ENCODE measurements around the gene LRP5. TPM values are rescaled to one million over a fixed set of nuclear protein-coding genes. Genes with fewer than 3 reads are reported as not detected.
A peak's percentile ranks its signal among the peaks of the same experiment; 100 is the strongest.
"Not testable (repeated sequence)": the region's sequence is repeated elsewhere in the genome, so short reads cannot be mapped to it uniquely, and the experiment has no call there.

Gene LRP5
- total RNA-seq, 3 donors from 2014 or later = 23.6 to 48.8 (median 24.5) TPM

GRCh38 chr11:68457216-68457897, 145.0 kb downstream of the LRP5 start:
- Histone ChIP-seq H3K27ac (no peak overlapping the region), H3K36me3 (no peaks in the 10 kb centered on the region), H3K4me1 (peaks cover 0 to 8% of the 10 kb centered on the region in 2 donors), H3K27me3 (no peaks in the 10 kb centered on the region), H3K9me3 (no peaks in the 10 kb centered on the region), H3K4me3 (no peak overlapping the region)
- intact Hi-C loops (cut with DNase I; ENCODE audit: low total_unique reads) = no loop called here
- TF ChIP-seq POLR2A (IDR thresholded peaks at IDR 0.05) = no peak
- no peak for TF ChIP-seq POLR2AphosphoS5 (IDR thresholded peaks at IDR 0.05)
- TF ChIP-seq, protein P1, sequence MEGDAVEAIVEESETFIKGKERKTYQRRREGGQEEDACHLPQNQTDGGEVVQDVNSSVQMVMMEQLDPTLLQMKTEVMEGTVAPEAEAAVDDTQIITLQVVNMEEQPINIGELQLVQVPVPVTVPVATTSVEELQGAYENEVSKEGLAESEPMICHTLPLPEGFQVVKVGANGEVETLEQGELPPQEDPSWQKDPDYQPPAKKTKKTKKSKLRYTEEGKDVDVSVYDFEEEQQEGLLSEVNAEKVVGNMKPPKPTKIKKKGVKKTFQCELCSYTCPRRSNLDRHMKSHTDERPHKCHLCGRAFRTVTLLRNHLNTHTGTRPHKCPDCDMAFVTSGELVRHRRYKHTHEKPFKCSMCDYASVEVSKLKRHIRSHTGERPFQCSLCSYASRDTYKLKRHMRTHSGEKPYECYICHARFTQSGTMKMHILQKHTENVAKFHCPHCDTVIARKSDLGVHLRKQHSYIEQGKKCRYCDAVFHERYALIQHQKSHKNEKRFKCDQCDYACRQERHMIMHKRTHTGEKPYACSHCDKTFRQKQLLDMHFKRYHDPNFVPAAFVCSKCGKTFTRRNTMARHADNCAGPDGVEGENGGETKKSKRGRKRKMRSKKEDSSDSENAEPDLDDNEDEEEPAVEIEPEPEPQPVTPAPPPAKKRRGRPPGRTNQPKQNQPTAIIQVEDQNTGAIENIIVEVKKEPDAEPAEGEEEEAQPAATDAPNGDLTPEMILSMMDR (IDR thresholded peaks at IDR 0.05) = no peak
- DNase-seq (ENCODE audit: low spot score in 2 of 2) = no peak

DNA sequence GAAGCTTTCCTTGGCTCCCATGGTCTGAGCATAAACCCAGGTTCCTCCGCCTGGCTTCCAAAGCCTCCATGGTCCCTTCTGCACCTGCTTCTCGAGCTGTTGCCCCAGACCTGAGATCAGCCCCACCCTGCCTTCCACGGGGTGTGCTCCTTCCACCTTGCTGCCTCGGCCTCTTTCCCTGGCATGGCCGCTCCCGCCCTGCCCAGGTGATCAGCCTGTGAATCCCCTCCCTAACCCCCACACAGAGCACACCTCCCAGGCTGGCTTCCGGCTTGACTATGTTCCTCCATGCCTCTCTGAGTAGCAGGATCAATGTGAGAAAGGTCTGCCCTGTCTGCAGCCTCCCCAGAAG, 145.5 kb downstream of the LRP5 start:
- intact Hi-C loops (cut with DNase I; ENCODE audit: low total_unique reads) = no loop called here
- no peak overlapping the region for H3K27ac ChIP-seq
- no peak for DNase-seq (ENCODE audit: low spot score in 2 of 2)
- no peak overlapping the region for H3K4me3 ChIP-seq
- peaks cover 0 to 8% of the 10 kb centered on the region in 2 donors for H3K4me1 ChIP-seq
- H3K9me3 ChIP-seq = no peaks in the 10 kb centered on the region
- H3K27me3 ChIP-seq = no peaks in the 10 kb centered on the region
- TF ChIP-seq POLR2A (IDR thresholded peaks at IDR 0.05) (no peak), POLR2AphosphoS5 (IDR thresholded peaks at IDR 0.05) (no peak)
- TF ChIP-seq, protein P1 (IDR thresholded peaks at IDR 0.05) = no peak
- H3K36me3 ChIP-seq = no peaks in the 10 kb centered on the region

- H3K27me3 ChIP-seq; intact Hi-C loops (cut with DNase I; ENCODE audit: low total_unique reads): not testable (repeated sequence)
Measured at GRCh38 chr11:68458340-68458739, 145.9 kb downstream of the LRP5 start.

DNA sequence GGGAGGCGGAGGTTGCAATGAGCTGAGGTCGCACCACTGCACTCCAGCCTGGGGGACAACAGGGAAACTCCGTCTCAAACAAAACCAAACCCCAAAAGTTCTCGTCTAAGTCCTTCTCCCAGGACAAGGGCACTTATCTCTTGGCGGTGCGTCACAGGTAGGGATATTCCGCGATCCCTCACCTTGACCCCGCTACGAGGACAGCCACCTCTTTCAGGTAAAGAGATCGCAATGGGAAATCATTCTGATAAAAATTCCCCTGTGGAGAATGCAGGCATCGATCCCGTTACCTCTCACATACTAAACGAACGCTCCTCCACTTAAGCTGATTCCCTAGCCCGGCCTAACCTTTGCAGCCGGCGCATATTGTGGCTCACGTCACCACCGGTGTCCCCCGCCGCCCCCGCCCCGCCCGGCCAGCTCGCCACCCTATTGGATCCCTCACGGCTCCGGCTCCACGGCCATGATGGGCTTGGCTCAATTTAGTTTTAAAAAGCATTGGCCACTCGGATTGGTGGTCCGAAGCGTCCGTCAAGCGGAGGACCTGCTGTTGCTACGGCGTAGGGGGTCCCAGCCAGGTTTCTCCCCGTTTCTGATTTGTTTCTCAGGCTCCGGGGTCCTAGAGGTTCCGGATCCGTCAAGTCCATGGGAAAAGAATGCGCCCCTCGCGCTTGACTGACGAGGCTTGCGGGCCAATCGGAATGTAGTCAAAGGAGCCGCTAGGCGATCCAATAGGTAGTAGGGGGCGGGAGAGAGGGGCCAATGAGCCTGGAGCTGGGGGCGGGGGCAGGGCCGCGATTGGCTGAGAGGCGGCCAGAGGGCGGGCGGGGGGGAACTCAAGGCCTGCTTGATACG, 147.7 kb downstream of the LRP5 start:
- intact Hi-C loops (cut with DNase I; ENCODE audit: low total_unique reads) = no loop called here
- peak overlapping the region; percentile 99 for H3K27ac ChIP-seq
- peak overlapping the region; percentile 89 to 92 (median 90) for H3K4me3 ChIP-seq
- H3K4me1 ChIP-seq = peaks cover 3 to 19% of the 10 kb centered on the region in 2 donors
- TF ChIP-seq POLR2AphosphoS5 (IDR thresholded peaks at IDR 0.05) = peak in 2 of 3 donors; percentile 51 to 71
- no peak for TF ChIP-seq POLR2A (IDR thresholded peaks at IDR 0.05)
- TF ChIP-seq, protein P1 (IDR thresholded peaks at IDR 0.05) = peak in 2 of 3 donors; percentile 14 to 36
- H3K27me3 ChIP-seq = no peaks in the 10 kb centered on the region
- peak; percentile 96 to 99 for DNase-seq (ENCODE audit: low spot score in 2 of 2)
- no peaks in the 10 kb centered on the region for H3K9me3 ChIP-seq
- H3K36me3 ChIP-seq = no peaks in the 10 kb centered on the region

More at GRCh38 chr11:68458340-68458739, 145.9 kb downstream of the LRP5 start:
- not testable (repeated sequence) for H3K9me3 ChIP-seq; H3K36me3 ChIP-seq; H3K4me1 ChIP-seq; H3K27ac ChIP-seq; DNase-seq (ENCODE audit: low spot score in 2 of 2); H3K4me3 ChIP-seq

DNA sequence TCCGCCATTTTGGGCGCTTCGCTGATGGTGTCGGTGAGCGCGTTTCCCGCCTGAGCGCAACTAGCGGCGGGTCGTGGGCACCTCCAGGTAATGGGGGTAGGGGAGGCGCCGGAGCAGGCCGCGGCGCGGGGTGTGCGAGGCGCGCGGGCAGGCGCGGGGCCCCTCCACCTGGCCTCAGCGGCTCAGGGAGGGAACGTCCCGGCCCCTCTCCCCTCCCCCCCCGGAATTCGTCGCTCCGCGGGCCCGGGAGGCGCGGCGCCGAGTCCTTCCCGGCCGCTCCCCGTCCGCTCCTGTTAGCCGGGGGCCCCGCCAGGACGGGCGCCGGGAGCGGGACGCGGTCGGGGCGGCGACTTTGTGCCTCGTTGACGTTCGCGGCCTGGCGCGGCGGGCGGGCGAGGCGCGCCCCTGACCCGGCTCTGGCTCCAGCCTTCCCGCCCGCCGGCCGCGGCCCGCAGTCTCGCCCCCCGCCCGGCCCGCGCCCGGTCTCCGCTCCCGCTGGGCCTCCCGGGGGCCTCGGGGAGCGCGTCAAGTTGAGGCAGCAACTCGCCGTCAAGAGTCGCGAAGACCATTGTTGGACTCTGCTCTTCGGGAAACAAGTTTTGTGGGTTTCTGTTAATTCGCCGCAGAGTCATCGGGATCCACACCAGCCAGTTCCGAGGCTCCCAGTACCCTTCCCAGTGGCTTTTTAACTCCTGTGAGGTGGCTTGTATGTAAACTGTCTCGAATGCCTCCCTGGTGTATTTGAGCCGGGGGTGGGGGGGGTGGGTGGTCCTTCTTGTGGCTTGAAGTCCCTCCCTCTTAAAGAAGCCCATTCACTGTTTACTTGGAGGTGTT, 148.6 kb downstream of the LRP5 start, which contains the start of gene PPP6R3:
Gene PPP6R3, plus strand, starts transcription at position 12 of the 834 bp plus-strand sequence. CDS start 76,913 bp downstream, outside the sequence.
- peak within 1 kb of the TSS; percentile 99 for H3K27ac ChIP-seq
- no peak for DNase-seq (ENCODE audit: low spot score in 2 of 2)
- TF ChIP-seq POLR2A (IDR thresholded peaks at IDR 0.05) (peak; percentile 40), POLR2AphosphoS5 (IDR thresholded peaks at IDR 0.05) (peak; percentile 80 to 94 (median 84))
- TF ChIP-seq, protein P1 (IDR thresholded peaks at IDR 0.05) = peak in 1 of 3 donors; percentile 12
- H3K36me3 ChIP-seq = no peaks in the 10 kb centered on the region
- H3K9me3 ChIP-seq = no peaks in the 10 kb centered on the region
- intact Hi-C loops (cut with DNase I; ENCODE audit: low total_unique reads) = no loop called here
- H3K4me1 ChIP-seq = peaks cover 3 to 19% of the 10 kb centered on the region in 2 donors
- peak within 1 kb of the TSS; percentile 89 to 92 (median 90) for H3K4me3 ChIP-seq
- H3K27me3 ChIP-seq = no peaks in the 10 kb centered on the region
